ENCODE results near the gene XPR1.

The XPR1 gene

DNA sequence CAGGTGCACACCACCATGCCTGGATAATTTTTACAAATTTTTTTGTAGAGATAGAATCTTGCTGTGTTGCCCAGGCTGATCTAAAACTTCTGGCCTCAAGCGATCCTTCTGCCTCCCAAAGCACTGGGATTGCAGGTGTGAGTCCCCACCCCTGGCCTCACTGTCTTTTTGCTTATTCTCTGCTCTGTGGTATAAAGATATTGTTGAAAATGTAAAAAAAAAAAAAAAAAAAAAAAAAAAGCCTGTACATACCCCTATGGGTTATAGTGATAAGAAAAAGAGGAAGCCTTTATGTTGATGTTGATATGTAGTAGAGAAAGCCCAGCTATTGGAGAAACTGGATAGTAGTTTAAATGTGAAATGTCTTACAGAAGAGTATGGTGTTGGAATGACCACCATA, 125.8 kb downstream of the XPR1 start:
- Histone ChIP-seq H3K9me2 (replicated peaks; ENCODE audit: low read depth, low read length) (no peaks in the 10 kb centered on the region), H3K4me2 (ENCODE audit: low read depth, low read length, poor library complexity, severe bottlenecking) (no peak overlapping the region), H3K36me3 (ENCODE audit: insufficient read depth, low read length) (no peaks in the 10 kb centered on the region), H3K27me3 (ENCODE audit: insufficient read depth, low read length, poor library complexity, severe bottlenecking) (no peaks in the 10 kb centered on the region), H3K9me3 (ENCODE audit: insufficient read depth, low read depth, low read length) (no peaks in the 10 kb centered on the region), H3K9ac (ENCODE audit: low read depth, low read length, poor library complexity, severe bottlenecking) (no peak overlapping the region), H3K79me2 (ENCODE audit: insufficient read depth, low read length) (no peaks in the 10 kb centered on the region; the same call in 1 of the 2 replicates), H3K4me3 (ENCODE audit: low read length, poor library complexity, severe bottlenecking) (no peak overlapping the region), H2AFZ (ENCODE audit: low read length) (no peak overlapping the region), H3K4me1 (ENCODE audit: insufficient read depth, low read length, poor library complexity, severe bottlenecking) (peaks cover 4% of the 10 kb centered on the region), H3F3A (ENCODE audit: low read depth) (no peaks in the 10 kb centered on the region), H4K20me1 (ENCODE audit: insufficient read depth, low read length, poor library complexity, severe bottlenecking) (no peaks in the 10 kb centered on the region)
- TF ChIP-seq, protein P1, sequence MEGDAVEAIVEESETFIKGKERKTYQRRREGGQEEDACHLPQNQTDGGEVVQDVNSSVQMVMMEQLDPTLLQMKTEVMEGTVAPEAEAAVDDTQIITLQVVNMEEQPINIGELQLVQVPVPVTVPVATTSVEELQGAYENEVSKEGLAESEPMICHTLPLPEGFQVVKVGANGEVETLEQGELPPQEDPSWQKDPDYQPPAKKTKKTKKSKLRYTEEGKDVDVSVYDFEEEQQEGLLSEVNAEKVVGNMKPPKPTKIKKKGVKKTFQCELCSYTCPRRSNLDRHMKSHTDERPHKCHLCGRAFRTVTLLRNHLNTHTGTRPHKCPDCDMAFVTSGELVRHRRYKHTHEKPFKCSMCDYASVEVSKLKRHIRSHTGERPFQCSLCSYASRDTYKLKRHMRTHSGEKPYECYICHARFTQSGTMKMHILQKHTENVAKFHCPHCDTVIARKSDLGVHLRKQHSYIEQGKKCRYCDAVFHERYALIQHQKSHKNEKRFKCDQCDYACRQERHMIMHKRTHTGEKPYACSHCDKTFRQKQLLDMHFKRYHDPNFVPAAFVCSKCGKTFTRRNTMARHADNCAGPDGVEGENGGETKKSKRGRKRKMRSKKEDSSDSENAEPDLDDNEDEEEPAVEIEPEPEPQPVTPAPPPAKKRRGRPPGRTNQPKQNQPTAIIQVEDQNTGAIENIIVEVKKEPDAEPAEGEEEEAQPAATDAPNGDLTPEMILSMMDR (conservative IDR thresholded peaks at IDR 0.05; ENCODE audit: low read length): no peak
- TF ChIP-seq EZH2phosphoT487 (IDR thresholded peaks at IDR 0.05; ENCODE audit: borderline replicate concordance): no peak

DNA sequence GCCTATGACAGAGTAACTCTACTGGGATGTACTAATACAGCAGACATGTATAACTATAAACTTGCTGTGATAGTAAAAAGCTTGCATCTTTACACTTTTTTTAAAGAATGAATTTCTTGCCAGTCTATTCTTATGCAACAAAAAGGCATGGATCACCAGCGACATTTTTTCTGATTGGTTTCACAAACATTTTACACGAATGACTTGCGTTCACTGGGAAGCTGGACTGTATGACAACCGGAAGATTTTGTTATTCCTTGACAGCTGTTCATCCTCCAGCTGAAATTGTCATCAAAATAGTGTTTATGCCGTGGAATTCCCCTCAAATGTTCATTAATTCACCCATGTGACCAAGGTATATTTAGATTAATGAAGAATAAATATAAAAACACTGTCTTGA, 131.0 kb downstream of the XPR1 start:
- no peak for TF ChIP-seq EZH2phosphoT487 (IDR thresholded peaks at IDR 0.05; ENCODE audit: borderline replicate concordance)
- TF ChIP-seq, protein P1 (conservative IDR thresholded peaks at IDR 0.05; ENCODE audit: low read length): no peak
- Histone ChIP-seq H3K4me2 (ENCODE audit: low read depth, low read length, poor library complexity, severe bottlenecking) (no peak overlapping the region), H3K4me3 (ENCODE audit: low read length, poor library complexity, severe bottlenecking) (no peak overlapping the region), H4K20me1 (ENCODE audit: insufficient read depth, low read length, poor library complexity, severe bottlenecking) (no peaks in the 10 kb centered on the region), H3K9me2 (replicated peaks; ENCODE audit: low read depth, low read length) (no peaks in the 10 kb centered on the region), H3K9ac (ENCODE audit: low read depth, low read length, poor library complexity, severe bottlenecking) (no peak overlapping the region), H3K36me3 (ENCODE audit: insufficient read depth, low read length) (no peaks in the 10 kb centered on the region), H3K79me2 (ENCODE audit: insufficient read depth, low read length) (no peaks in the 10 kb centered on the region), H3F3A (ENCODE audit: low read depth) (no peaks in the 10 kb centered on the region), H3K9me3 (ENCODE audit: insufficient read depth, low read depth, low read length) (no peaks in the 10 kb centered on the region), H3K4me1 (ENCODE audit: insufficient read depth, low read length, poor library complexity, severe bottlenecking) (no peaks in the 10 kb centered on the region), H2AFZ (ENCODE audit: low read length) (no peak overlapping the region), H3K27me3 (ENCODE audit: insufficient read depth, low read length, poor library complexity, severe bottlenecking) (no peaks in the 10 kb centered on the region)

DNA sequence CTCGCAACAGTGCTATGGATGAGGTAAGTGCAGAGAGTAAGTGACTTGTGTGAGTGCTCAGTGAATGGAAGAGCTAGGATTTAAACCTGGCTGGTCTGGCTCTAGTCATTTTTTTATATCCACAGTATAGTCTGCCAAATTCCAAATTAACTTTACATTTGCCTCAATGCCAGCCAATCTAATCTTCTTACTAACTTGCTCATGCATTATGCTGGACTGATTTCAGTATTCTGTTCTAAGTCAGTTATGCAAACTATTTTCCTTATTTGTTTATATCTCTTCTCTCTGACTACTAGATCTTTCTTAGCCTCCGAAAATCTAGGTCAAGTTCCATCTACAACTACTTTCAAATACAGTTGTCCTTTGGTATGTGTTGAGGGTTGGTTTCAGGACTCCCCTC, 133.3 kb downstream of the XPR1 start:
- Histone ChIP-seq H3K36me3 (ENCODE audit: insufficient read depth, low read length) (no peaks in the 10 kb centered on the region), H3K9ac (ENCODE audit: low read depth, low read length, poor library complexity, severe bottlenecking) (no peak overlapping the region), H2AFZ (ENCODE audit: low read length) (no peak overlapping the region), H3K9me2 (replicated peaks; ENCODE audit: low read depth, low read length) (no peaks in the 10 kb centered on the region), H3K4me1 (ENCODE audit: insufficient read depth, low read length, poor library complexity, severe bottlenecking) (peaks cover 7% of the 10 kb centered on the region), H3F3A (ENCODE audit: low read depth) (peaks cover 2% of the 10 kb centered on the region; the same call in 1 of the 2 replicates), H3K9me3 (ENCODE audit: insufficient read depth, low read depth, low read length) (no peaks in the 10 kb centered on the region), H3K4me2 (ENCODE audit: low read depth, low read length, poor library complexity, severe bottlenecking) (no peak overlapping the region), H4K20me1 (ENCODE audit: insufficient read depth, low read length, poor library complexity, severe bottlenecking) (no peaks in the 10 kb centered on the region), H3K4me3 (ENCODE audit: low read length, poor library complexity, severe bottlenecking) (no peak overlapping the region), H3K27me3 (ENCODE audit: insufficient read depth, low read length, poor library complexity, severe bottlenecking) (no peaks in the 10 kb centered on the region), H3K79me2 (ENCODE audit: insufficient read depth, low read length) (peaks cover 5% of the 10 kb centered on the region; the same call in 1 of the 2 replicates)
- no peak for TF ChIP-seq EZH2phosphoT487 (IDR thresholded peaks at IDR 0.05; ENCODE audit: borderline replicate concordance)
- TF ChIP-seq, protein P1 (conservative IDR thresholded peaks at IDR 0.05; ENCODE audit: low read length): no peak

All from Loucy (cell line).